SK-N-SH treated with all-trans-retinoic acid at 6 μM for 48 hours (cell line): Measurements from ENCODE around the gene KBTBD3.

ENCODE experiments used
- CSDC2 ChIP-seq: fragments of 250-450 bp; sonication (Bioruptor Pico); IDR thresholded peaks from 2 replicates; pipeline ENCODE4 v1.5.0; 2020; ENCODE audit warnings: mild to moderate bottlenecking, moderate library complexity
- ESRRG ChIP-seq: fragments of 250-450 bp; sonication (Bioruptor Pico); IDR thresholded peaks from 2 replicates; pipeline ENCODE4 v1.6.1; 2021; ENCODE audit warnings: mild to moderate bottlenecking
- PATZ1 ChIP-seq: fragments of 250-450 bp; sonication (Bioruptor Pico); IDR thresholded peaks from 2 replicates; pipeline ENCODE4 v1.8.0; 2020; ENCODE audit warnings: mild to moderate bottlenecking, moderate library complexity, borderline replicate concordance
- TOX ChIP-seq: fragments of 250-450 bp; sonication (Bioruptor Pico); IDR thresholded peaks from 2 replicates; pipeline ENCODE4 v1.8.0; 2021; ENCODE audit warnings: mild to moderate bottlenecking, moderate library complexity, borderline replicate concordance
- ZC3H10 ChIP-seq: fragments of 250-450 bp; sonication (Bioruptor Pico); IDR thresholded peaks from 2 replicates; pipeline ENCODE4 v1.5.1; 2021; ENCODE audit warnings: mild to moderate bottlenecking, moderate library complexity
- ZFP3 ChIP-seq: fragments of 250-450 bp; sonication (Bioruptor Pico); IDR thresholded peaks from 2 replicates; pipeline ENCODE4 v1.5.0; 2020; ENCODE audit warnings: mild to moderate bottlenecking, moderate library complexity
- ZFP30 ChIP-seq: fragments of 450-650 bp; formaldehyde crosslinking; IDR thresholded peaks from 2 replicates; pipeline ENCODE4 v1.5.0; 2022; ENCODE audit warnings: mild to moderate bottlenecking, moderate library complexity
- ZNF8 ChIP-seq: fragments of 450-650 bp; formaldehyde crosslinking; IDR thresholded peaks from 2 replicates; pipeline ENCODE4 v1.5.0; 2020; ENCODE audit warnings: mild to moderate bottlenecking, moderate library complexity

- TF ChIP-seq TOX (CRISPR knock-in tag) (no peak), ZNF8 (CRISPR knock-in tag) (peak; percentile 94), ZFP30 (CRISPR knock-in tag) (no peak), PATZ1 (CRISPR knock-in tag) (no peak), CSDC2 (CRISPR knock-in tag) (no peak), ZC3H10 (CRISPR knock-in tag) (no peak), ZFP3 (CRISPR knock-in tag) (no peak), ESRRG (CRISPR knock-in tag) (no peak)
Measured at GRCh38 chr11:106070606-106071005, 6.5 kb downstream of the KBTBD3 start.
